C4-2B (cell line): Measurements from ENCODE around the gene PPT2.

ENCODE experiments used
- CTCF ChIP-seq: fragments of 450-650 bp; conservative IDR thresholded peaks from 2 replicates; pipeline ENCODE4 v1.5.1; 2017; ENCODE audit warnings: mild to moderate bottlenecking
- ZFX ChIP-seq: fragments of 450-650 bp; IDR thresholded peaks from 2 replicates; pipeline ENCODE4 v1.6.1; 2017

DNA sequence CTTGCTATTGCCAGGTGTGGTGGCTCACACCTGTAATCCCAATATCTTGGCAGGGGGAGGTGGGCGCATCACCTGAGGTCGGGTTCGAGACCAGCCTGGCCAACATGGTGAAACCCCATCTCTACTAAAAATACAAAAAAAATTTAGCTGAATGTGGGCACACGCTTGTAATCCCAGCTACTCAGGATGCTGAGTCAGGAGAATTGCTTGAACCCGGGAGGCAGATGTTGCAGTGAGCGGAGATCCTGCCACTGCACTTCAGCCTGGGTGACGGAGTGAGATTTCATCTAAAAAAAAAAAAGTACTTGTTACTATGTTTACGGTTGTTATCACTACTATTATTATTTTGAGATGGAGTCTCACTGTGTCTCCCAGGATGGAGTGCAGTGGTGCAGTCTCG is 3.0 kb downstream of the PPT2 start:
- no peak for TF ChIP-seq CTCF
- TF ChIP-seq ZFX, result no peak
